NT2/D1 (cell line): Measurements from ENCODE around the gene AQP7.
"Not testable (repeated sequence)": the region's sequence is repeated elsewhere in the genome, so short reads cannot be mapped to it uniquely, and the experiment has no call there.

Experiments
- DNase-seq: peaks from one replicate; pipeline ENCODE4 v3.0.0-alpha.2; 2011; ENCODE audit warnings: low read depth, low spot score
- H3K27me3 ChIP-seq: 2 replicates; pipeline ENCODE4 v1.6.0; 2011; ENCODE audit warnings: mild to moderate bottlenecking; ENCODE audit not compliant: insufficient read length, insufficient read depth
- H3K36me3 ChIP-seq: 2 replicates; pipeline ENCODE4 v1.6.1; 2011; ENCODE audit warnings: mild to moderate bottlenecking, low read length, mixed read lengths; ENCODE audit not compliant: insufficient read depth, insufficient read length
- H3K4me1 ChIP-seq: 2 replicates; pipeline ENCODE4 v1.5.1; 2011; ENCODE audit not compliant: insufficient read depth, insufficient read length
- H3K4me3 ChIP-seq: 2 replicates; pipeline ENCODE4 v1.5.1; 2011; ENCODE audit warnings: low read depth; ENCODE audit not compliant: insufficient read length
- H3K9ac ChIP-seq: 2 replicates; pipeline ENCODE4 v1.6.0; 2011; ENCODE audit warnings: low read depth; ENCODE audit not compliant: insufficient read length
- H3K9me3 ChIP-seq: 2 replicates; pipeline ENCODE4 v1.5.1; 2011; ENCODE audit warnings: mild to moderate bottlenecking, low read length; ENCODE audit not compliant: insufficient read depth
- SUZ12 ChIP-seq: IDR thresholded peaks from 2 replicates; pipeline ENCODE4 v1.6.1; 2011; ENCODE audit not compliant: insufficient read length, insufficient read depth; ENCODE audit errors: extremely low read depth
- YY1 ChIP-seq: IDR thresholded peaks from 2 replicates; pipeline ENCODE4 v1.6.1; 2011; ENCODE audit not compliant: insufficient read length, insufficient read depth
- ZNF274 ChIP-seq: IDR thresholded peaks from 2 replicates; pipeline ENCODE4 v1.6.1; 2011; ENCODE audit warnings: mild to moderate bottlenecking, low read depth, low read length

The AQP7 gene

DNA sequence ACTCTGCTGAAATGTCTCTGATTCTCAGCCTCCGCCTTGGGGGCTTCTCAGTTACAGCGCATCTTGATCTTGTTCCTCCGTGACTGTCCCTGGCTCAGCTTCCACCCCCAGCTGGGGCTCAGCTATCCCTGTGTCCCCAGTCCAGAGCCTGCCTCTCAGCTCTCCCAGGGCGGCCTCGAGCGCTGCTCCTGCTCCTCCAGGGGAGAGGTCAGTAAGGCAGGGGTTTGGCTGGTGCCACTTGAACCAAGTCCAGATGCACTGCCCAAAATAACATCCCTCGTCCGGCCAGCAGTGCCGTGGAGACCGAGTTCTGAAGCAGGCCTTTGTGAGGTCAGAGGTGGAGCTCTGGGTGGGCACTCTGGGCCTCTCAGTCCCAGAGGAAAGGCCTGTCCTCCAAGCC lies at the start of gene AQP7:
AQP7 (minus strand) TSS at position 198 of the 400 bp plus-strand sequence. CDS start 1,306 bp downstream, outside the sequence.
- H3K4me3 ChIP-seq, H3K27me3 ChIP-seq, H3K36me3 ChIP-seq, DNase-seq, H3K9me3 ChIP-seq: not testable (repeated sequence)
- peaks cover 14% of the 10 kb centered on the region for H3K4me1 ChIP-seq
- peak within 1 kb of the TSS; percentile 8 for H3K9ac ChIP-seq

DNA sequence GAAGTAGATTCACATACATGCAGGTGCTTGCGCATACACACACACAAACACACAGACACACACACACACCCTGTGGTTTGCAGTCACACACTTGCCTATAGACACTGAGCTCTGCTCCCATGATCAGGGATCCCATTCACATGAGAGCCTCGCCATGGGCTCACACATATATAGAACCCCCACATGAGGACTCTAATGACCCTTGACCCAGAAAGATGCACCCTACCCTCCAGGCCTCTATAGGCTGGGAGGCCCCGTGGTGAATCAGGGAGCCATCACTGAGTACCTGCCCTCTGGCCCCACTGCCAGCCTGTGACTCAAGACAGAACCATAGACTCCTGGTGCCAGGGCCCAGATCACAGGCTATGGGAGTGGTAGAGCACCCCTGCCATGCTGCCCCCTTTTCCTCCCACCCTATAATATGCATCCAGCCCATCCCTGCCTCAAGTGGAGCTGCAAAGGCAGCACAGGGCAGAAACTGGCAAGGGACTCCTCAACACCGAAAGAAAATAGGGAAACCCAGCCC lies 48.3 kb upstream of the AQP7 start:
- Histone ChIP-seq H3K36me3 (no peaks in the 10 kb centered on the region), H3K27me3 (peaks cover 21% of the 10 kb centered on the region), H3K4me1 (peaks cover 18% of the 10 kb centered on the region), H3K9ac (no peak overlapping the region), H3K4me3 (no peak overlapping the region), H3K9me3 (no peaks in the 10 kb centered on the region)
- no peak for DNase-seq
- TF ChIP-seq YY1 (no peak), ZNF274 (no peak), SUZ12 (no peak)

DNA sequence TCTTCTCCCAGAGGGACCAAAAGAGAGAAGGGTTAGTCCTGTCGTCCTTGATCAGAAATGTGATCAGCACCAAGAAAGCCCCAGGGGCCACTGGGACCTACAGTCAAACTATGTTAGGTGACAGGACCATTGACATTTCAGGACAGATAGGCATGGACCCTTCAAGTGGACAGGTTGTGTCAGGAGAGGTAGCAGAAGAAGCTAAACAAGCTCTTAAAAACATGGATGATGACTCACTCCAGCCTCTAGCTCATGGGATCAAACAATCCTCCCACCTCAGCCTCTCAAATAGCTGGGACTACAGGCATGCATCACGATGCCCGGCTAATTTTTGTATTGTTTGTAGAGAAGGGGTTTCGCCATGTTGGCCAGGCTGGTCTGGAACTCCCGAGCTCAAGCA lies 47.3 kb upstream of the AQP7 start:
- DNase-seq, result no peak

DNA sequence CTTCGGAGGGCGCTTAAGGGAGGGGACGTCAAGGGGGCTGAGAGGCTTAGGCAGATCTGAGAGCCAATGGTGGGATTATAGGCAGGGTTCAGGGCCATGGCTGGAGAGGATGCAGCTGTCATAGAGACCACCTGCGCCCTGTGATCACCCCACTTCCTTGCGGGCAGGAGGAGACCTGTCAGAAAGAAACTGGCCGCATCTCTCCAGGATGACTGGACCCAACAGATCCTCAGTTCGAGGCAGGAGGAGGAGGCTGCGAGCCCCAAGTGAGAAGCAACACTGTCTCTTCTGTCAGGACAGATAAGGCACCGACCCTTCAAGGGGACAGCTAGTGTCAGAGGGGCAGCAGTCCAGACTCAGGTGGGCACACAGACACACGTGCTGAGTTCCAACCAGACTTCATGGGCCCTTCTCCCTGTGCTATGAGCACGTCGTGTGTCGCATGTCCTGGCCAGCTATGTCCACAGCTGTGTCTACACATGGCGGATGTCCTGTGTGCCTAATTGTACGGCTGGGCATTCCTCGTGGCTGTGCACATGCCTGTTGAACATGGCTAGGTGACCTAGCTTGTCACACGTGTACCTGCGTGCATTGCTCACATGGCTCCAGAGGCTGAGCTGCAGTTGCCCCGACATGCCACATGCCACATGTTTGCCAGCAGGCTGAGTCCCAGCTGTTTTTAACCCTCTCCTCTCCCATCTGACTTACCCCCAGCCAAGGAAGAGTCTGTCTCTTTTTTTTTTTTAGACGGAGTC lies 45.6 kb upstream of the AQP7 start:
- Histone ChIP-seq H3K27me3 (peaks cover 21% of the 10 kb centered on the region), H3K9ac (peak overlapping the region; percentile 46), H3K4me3 (peak overlapping the region; percentile 31), H3K36me3 (no peaks in the 10 kb centered on the region), H3K9me3 (no peaks in the 10 kb centered on the region), H3K4me1 (peaks cover 30% of the 10 kb centered on the region)
- DNase-seq, result no peak
- TF ChIP-seq ZNF274 (no peak), YY1 (no peak), SUZ12 (no peak)

More for the DNA sequence above, 47.3 kb upstream of the AQP7 start:
- peaks cover 23% of the 10 kb centered on the region for H3K4me1 ChIP-seq
- no peak for TF ChIP-seq SUZ12
- TF ChIP-seq YY1, result no peak
- TF ChIP-seq ZNF274, result no peak
- no peaks in the 10 kb centered on the region for H3K9me3 ChIP-seq
- no peak overlapping the region for H3K9ac ChIP-seq
- peaks cover 21% of the 10 kb centered on the region for H3K27me3 ChIP-seq
- no peaks in the 10 kb centered on the region for H3K36me3 ChIP-seq
- no peak overlapping the region for H3K4me3 ChIP-seq

DNA sequence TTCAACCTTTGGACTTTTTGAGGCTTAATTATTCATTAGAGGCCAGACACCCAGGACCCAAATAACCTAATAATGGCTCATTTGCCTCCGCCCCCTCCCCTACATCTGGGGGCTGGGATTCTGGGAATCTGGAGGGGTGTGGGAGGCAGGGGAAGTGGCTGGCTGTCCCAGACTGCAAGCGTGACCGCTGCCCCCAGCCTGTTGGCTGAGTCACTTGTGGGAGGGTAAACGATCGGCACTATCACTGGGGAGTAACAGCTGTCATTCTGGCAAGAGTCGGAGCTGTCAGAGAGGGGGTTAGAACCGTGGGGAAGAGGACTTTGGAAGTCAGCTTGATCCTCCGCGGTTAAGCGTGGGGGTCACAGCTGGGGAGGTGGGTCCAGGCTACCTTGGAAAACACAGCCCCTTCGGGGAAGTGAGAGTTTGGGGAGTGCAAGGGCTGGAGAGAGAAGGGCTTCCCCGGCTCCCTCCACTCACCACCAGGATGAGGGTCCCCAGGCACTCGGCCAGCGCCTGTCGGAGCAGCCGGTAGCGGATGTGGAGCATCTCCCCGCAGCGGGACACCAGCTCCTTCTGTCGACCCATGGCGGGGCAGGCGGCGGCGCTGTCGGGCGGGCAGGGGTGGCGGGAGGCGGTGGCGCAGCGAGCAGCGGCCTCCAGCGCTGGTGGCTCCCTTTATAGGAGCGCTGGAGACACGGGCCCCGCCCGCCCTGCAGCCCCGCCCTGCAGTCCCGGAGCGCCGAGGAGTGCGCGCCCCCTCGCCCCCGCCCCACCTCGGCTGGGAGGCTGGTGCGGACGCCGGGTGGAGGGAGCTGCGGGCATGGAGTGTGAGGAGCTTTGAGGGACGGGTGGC lies 44.8 kb upstream of the AQP7 start, which contains the start of gene AQP3:
AQP3 (minus strand) TSS at position 648 of the 853 bp plus-strand sequence; CDS start at position 585, 63 bp downstream.
- Histone ChIP-seq H3K4me1 (peaks cover 28% of the 10 kb centered on the region), H3K36me3 (no peaks in the 10 kb centered on the region), H3K27me3 (peaks cover 21% of the 10 kb centered on the region), H3K9ac (peak within 1 kb of the TSS; percentile 46), H3K9me3 (no peaks in the 10 kb centered on the region), H3K4me3 (peak within 1 kb of the TSS; percentile 36)
- no peak for TF ChIP-seq ZNF274
- TF ChIP-seq YY1, result no peak
- DNase-seq, result peak; percentile 60

DNA sequence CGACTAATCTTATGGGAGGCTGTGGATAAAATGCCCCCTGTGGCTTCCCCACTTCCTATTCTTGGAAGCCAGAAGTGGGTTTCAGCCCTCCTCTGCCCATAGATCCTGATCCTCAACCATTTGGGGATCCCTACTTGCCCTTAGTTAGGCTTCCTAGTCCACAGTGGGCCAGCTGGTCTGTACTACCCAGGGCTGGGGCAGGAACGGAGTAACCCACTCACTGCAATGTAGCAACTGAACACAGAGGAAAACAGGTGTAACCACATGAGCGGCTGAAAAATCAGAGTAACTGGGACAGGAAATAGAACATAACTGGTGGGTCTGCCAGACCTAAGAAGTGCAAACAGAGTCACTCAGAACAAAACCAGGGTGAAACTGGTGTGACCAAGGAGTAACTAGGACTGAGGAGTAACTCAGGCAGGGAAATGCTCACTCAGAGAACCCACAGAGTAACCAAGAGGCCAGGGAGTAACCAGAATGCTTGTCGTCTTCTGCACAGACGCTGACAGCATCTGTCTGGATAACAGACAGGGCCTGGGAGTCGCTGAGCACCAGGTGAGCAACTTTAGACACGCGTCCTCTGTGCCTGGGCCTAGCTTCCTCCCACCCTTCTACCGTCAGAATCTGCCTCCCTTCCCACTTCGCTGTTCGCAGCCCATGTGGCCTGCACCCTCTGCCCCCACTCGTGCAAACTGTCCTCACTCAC lies 44.0 kb upstream of the AQP7 start:
- peaks cover 21% of the 10 kb centered on the region for H3K27me3 ChIP-seq
- H3K4me3 ChIP-seq, result no peak overlapping the region
- DNase-seq, result no peak
- peak overlapping the region; percentile 46 for H3K9ac ChIP-seq
- H3K4me1 ChIP-seq, result peaks cover 28% of the 10 kb centered on the region
- no peak for TF ChIP-seq ZNF274
- no peak for TF ChIP-seq YY1
- TF ChIP-seq SUZ12, result no peak
- H3K36me3 ChIP-seq, result no peaks in the 10 kb centered on the region
- no peaks in the 10 kb centered on the region for H3K9me3 ChIP-seq
